ENCODE data around the gene SNX10.

Gene SNX10

DNA sequence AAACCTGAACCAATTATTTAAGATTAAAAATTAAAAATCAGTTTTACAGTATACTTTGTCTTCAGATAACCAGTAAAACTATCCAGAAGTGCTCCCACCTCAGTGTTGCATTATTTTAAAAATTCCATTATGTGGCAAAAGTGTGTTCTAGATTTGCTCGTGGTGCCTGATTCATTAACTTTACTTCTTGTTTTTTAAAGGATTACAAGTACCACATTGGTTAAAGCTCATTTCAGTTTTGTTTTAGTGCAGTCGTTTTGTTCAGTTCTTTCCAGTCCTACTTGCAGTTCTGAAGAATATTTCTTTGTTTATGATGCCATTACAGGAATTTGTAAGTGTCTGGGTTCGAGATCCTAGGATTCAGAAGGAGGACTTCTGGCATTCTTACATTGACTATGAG, 69.0 kb downstream of the SNX10 start:
- TF ChIP-seq, protein P1, sequence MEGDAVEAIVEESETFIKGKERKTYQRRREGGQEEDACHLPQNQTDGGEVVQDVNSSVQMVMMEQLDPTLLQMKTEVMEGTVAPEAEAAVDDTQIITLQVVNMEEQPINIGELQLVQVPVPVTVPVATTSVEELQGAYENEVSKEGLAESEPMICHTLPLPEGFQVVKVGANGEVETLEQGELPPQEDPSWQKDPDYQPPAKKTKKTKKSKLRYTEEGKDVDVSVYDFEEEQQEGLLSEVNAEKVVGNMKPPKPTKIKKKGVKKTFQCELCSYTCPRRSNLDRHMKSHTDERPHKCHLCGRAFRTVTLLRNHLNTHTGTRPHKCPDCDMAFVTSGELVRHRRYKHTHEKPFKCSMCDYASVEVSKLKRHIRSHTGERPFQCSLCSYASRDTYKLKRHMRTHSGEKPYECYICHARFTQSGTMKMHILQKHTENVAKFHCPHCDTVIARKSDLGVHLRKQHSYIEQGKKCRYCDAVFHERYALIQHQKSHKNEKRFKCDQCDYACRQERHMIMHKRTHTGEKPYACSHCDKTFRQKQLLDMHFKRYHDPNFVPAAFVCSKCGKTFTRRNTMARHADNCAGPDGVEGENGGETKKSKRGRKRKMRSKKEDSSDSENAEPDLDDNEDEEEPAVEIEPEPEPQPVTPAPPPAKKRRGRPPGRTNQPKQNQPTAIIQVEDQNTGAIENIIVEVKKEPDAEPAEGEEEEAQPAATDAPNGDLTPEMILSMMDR (IDR thresholded peaks at IDR 0.05; ENCODE audit: low read depth, low read length, missing control alignments): no peak
- in situ Hi-C loops (cut with HindIII; ENCODE audit: low sequenced_read_pairs): no loop called here
- no peak overlapping the region for H3K4me3 ChIP-seq (ENCODE audit: low read depth, low read length)
- DNase-seq (ENCODE audit: low read depth): no peak

DNA sequence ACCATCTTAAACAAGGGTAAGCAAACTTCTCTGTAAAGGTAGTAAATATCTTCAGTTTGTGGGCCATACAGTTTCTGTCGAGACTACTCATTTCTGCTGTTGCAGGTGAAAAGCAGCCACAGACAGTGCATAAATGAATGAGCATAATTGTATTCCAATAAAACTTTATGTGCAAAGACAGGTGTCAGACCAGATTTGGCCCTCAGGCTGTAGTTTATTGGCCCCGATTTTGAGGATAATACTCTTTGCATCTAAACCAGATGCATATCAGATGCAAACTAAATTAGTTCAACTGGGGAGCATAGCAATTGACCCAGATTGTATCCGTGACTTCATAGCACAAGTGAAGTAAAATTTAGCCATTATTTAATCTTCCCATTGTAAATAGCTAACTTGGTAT, 70.0 kb downstream of the SNX10 start:
- no peak for DNase-seq (ENCODE audit: low read depth)
- TF ChIP-seq, protein P1 (IDR thresholded peaks at IDR 0.05; ENCODE audit: low read depth, low read length, missing control alignments): no peak
- H3K4me3 ChIP-seq (ENCODE audit: low read depth, low read length): no peak overlapping the region
- in situ Hi-C loops (cut with HindIII; ENCODE audit: low sequenced_read_pairs): no loop called here

DNA sequence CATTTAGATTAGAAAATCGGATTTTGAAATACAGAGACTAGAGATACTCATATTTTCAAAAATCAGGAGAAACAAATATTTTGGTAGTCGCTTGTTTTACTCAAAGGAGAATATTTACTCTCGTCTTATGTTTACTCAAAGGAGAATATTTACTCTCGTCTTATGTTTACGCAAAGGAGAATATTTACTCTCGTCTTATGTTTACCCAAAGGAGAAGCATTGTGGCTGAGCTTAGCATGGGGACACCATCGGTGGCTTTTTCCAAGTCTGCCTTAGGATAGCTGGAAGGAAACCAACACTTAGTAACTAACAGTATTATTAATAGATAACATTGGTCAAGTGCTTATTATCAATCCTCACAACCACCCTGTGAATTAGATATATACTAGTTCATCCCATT, 71.8 kb downstream of the SNX10 start:
- TF ChIP-seq, protein P1 (IDR thresholded peaks at IDR 0.05; ENCODE audit: low read depth, low read length, missing control alignments): no peak
- DNase-seq (ENCODE audit: low read depth): no peak
- no peak overlapping the region for H3K4me3 ChIP-seq (ENCODE audit: low read depth, low read length)
- in situ Hi-C loops (cut with HindIII; ENCODE audit: low sequenced_read_pairs): no loop called here

DNA sequence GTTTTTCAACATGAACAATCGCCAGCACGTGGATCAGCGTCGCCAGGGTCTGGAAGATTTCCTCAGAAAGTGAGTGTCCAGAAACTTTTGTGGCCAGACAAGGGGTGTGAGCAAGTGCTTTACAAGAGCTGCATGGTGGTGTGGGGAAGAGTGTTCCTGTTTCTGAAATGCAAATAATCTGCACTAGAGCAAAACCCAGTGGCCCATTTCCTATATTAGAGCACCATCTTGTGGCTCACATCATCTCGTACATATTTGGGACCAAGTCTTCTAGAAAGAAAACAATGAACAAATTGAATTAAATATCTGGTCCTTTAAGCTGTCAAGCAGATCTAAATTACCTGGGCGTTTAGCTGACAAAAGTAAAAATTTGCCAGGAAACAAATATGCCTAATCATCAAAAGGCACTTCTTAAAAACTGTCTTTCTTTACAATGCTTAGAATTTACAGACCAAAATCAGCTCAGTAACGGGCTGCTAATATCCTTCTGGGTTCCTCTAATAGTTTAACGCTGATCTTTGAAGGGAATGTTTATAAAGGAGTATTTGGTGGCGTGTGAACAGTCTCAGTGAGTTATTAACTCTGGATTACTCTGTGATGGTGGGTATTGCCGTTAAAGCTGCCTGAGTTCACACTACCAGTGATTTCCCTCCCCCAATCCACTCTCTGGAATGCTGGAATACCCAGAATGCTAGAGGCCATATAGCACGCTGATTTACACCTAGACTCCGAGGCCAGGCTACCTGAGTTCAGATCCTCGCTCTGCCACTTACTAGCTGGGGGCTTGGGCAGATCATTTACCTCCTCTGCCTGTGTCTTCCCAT, 73.6 kb downstream of the SNX10 start:
- TF ChIP-seq, protein P1 (IDR thresholded peaks at IDR 0.05; ENCODE audit: low read depth, low read length, missing control alignments): peak; percentile 53
- in situ Hi-C loops (cut with HindIII; ENCODE audit: low sequenced_read_pairs): no loop called here
- no peak overlapping the region for H3K4me3 ChIP-seq (ENCODE audit: low read depth, low read length)
- DNase-seq (ENCODE audit: low read depth): peak; percentile 67

DNA sequence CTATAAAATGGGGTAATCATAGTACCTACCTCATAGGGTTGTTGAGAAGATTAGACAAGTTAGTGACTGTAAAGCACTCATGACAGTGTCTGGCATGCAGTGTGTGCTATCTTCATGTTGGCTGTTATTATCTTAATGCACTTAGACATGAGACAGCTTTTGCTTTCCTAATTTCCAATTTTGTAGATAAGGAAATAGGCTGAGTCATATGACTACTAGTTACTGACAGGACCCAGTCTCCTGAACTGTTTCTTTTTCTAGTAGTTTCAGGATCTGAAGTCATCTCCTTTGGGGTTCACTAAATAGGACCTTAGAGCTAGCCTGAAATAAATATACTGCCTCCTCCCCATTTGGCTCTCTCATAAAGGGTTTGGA, 74.2 kb downstream of the SNX10 start:
- no peak for DNase-seq (ENCODE audit: low read depth)
- in situ Hi-C loops (cut with HindIII; ENCODE audit: low sequenced_read_pairs): no loop called here
- TF ChIP-seq, protein P1 (IDR thresholded peaks at IDR 0.05; ENCODE audit: low read depth, low read length, missing control alignments): no peak
- H3K4me3 ChIP-seq (ENCODE audit: low read depth, low read length): no peak overlapping the region

DNA sequence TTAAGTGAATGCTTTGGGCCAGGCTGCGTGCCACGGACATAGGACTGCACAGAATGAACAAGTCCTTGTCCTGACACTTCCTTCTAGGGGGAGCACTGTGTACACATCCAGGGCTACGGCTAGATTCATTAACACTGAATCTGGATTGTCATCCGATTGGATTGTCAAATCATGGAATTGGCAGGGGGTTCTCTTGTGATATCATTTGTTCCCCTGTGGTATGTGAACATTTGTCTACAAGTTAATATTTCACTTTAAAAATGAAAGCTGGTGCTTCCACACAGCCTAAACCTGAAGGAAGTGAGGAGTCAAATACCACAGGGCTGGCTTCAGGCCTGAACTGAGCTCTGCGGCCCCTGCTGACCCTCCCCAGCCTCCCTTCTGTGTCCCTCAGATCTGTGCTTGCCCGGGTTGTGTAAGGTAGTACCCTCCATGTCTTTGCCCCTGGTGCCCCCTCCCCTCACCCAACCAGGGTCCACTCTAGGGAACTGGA, 75.6 kb downstream of the SNX10 start:
- H3K4me3 ChIP-seq (ENCODE audit: low read depth, low read length): no peak overlapping the region
- TF ChIP-seq, protein P1 (IDR thresholded peaks at IDR 0.05; ENCODE audit: low read depth, low read length, missing control alignments): no peak
- in situ Hi-C loops (cut with HindIII; ENCODE audit: low sequenced_read_pairs): no loop called here
- DNase-seq (ENCODE audit: low read depth): no peak
